Measurements from ENCODE around the gene TLE2.
"Not testable (repeated sequence)": the region's sequence is repeated elsewhere in the genome, so short reads cannot be mapped to it uniquely, and the experiment has no call there.

The TLE2 gene

GRCh38 chr19:3055741-3056416 lies 26.8 kb upstream of the TLE2 start:
- DNase-seq, result peak; percentile 58

GRCh38 chr19:3054972-3055740 lies 26.1 kb upstream of the TLE2 start:
- DNase-seq, result no peak

- no peak for DNase-seq
Measured at GRCh38 chr19:3054265-3054971, 25.3 kb upstream of the TLE2 start.

- no peak for DNase-seq
Measured at GRCh38 chr19:3053780-3054179, 24.7 kb upstream of the TLE2 start.

- no peak for DNase-seq
Measured at GRCh38 chr19:3053218-3053621, 24.1 kb upstream of the TLE2 start.

- not testable (repeated sequence) for DNase-seq
Measured at GRCh38 chr19:3050016-3050415, 20.9 kb upstream of the TLE2 start.

GRCh38 chr19:3049089-3049488 lies 20.0 kb upstream of the TLE2 start:
- no peak for DNase-seq

GRCh38 chr19:3048190-3048533 lies 19.1 kb upstream of the TLE2 start:
- DNase-seq, result no peak

- DNase-seq, result peak; percentile 88
Measured at GRCh38 chr19:3047496-3048189, 18.6 kb upstream of the TLE2 start.

GRCh38 chr19:3046698-3047495 lies 17.8 kb upstream of the TLE2 start:
- peak; percentile 52 for DNase-seq

GRCh38 chr19:3045885-3046697 lies 17.0 kb upstream of the TLE2 start:
- DNase-seq, result no peak

- no peak for DNase-seq
Measured at GRCh38 chr19:3045191-3045590, 16.1 kb upstream of the TLE2 start.

- no peak for DNase-seq
Measured at GRCh38 chr19:3042621-3043267, 13.7 kb upstream of the TLE2 start.

- peak; percentile 30 for DNase-seq
Measured at GRCh38 chr19:3041761-3042620, 12.9 kb upstream of the TLE2 start.

- DNase-seq, result no peak
Measured at GRCh38 chr19:3041327-3041726, 12.2 kb upstream of the TLE2 start.

GRCh38 chr19:3039641-3040077 lies 10.6 kb upstream of the TLE2 start:
- no peak for DNase-seq

- DNase-seq, result no peak
Measured at GRCh38 chr19:3039125-3039524, 10.0 kb upstream of the TLE2 start.

- DNase-seq, result no peak
Measured at GRCh38 chr19:3038214-3038613, 9.1 kb upstream of the TLE2 start.

GRCh38 chr19:3036977-3037544 lies 8.0 kb upstream of the TLE2 start:
- DNase-seq, result not testable (repeated sequence)

Data from NCI-H1694 (cell line).